K562 (cell line): ENCODE results near the gene SYNPR. TPM values are rescaled to one million over a fixed set of nuclear protein-coding genes. Genes with fewer than 3 reads are reported as not detected.

ENCODE experiments used
- CREB5 ChIP-seq: fragments of 250-450 bp; sonication (Bioruptor Pico); IDR thresholded peaks from 2 replicates; pipeline ENCODE4 v1.5.0; 2020; ENCODE audit warnings: mild to moderate bottlenecking
- CREM ChIP-seq: IDR thresholded peaks from 2 replicates; pipeline ENCODE4 v1.6.1; 2014; ENCODE audit warnings: antibody characterized with exemption, low read depth
- DIDO1 ChIP-seq: fragments of 450-650 bp; IDR thresholded peaks from 2 replicates; pipeline ENCODE4 v1.6.1; 2016; ENCODE audit warnings: low read depth, missing biosample characterization, missing genetic modification characterization
- MED1 ChIP-seq: sonication (generic); formaldehyde crosslinking; IDR thresholded peaks from 2 replicates; pipeline ENCODE4 v1.8.1; 2023; ENCODE audit warnings: missing genetic modification reagents, borderline replicate concordance
- PRPF4 ChIP-seq: fragments of 200-400 bp; formaldehyde crosslinking; IDR thresholded peaks from one replicate; pipeline ENCODE4 v1.6.1; 2017; ENCODE audit warnings: low read length, low read depth, mild to moderate bottlenecking; ENCODE audit not compliant: insufficient read depth, poor library complexity, severe bottlenecking
- SRSF9 ChIP-seq: fragments of 200-400 bp; formaldehyde crosslinking; IDR thresholded peaks from 2 replicates; pipeline ENCODE4 v1.6.1; 2017; ENCODE audit warnings: low read depth, low read length, borderline replicate concordance
- TFAM ChIP-seq: fragments of 250-450 bp; sonication (Bioruptor Pico); conservative IDR thresholded peaks from 2 replicates; pipeline ENCODE4 v1.5.0; 2021; ENCODE audit warnings: mild to moderate bottlenecking, moderate library complexity
- ZNF175 ChIP-seq: fragments of 200-800 bp; sonication (Bioruptor generic); IDR thresholded peaks from 2 replicates; pipeline ENCODE4 v1.6.1; 2016; ENCODE audit warnings: low read depth, mild to moderate bottlenecking, missing genetic modification characterization, missing compliant biosample characterization
- ZNF318 ChIP-seq, 2 experiments: fragments of 450-650 bp; IDR thresholded peaks; 2 replicates each; pipeline ENCODE4 v1.6.1; 2016; ENCODE audit warnings: mild to moderate bottlenecking in 2 of 2, borderline replicate concordance in 1 of 2, low read depth in 1 of 2, moderate library complexity in 1 of 2
- ZNF695 ChIP-seq: fragments of 450-650 bp; formaldehyde crosslinking; IDR thresholded peaks from 2 replicates; pipeline ENCODE4 v1.4.0; 2020; ENCODE audit warnings: mild to moderate bottlenecking, moderate library complexity
- ZNF785 ChIP-seq: fragments of 250-450 bp; sonication (Bioruptor Pico); IDR thresholded peaks from 2 replicates; pipeline ENCODE4 v1.4.0; 2020; ENCODE audit warnings: mild to moderate bottlenecking
- polyA plus RNA-seq, 8 experiments: library from polyadenylated mRNA; depleted of rRNA in 4 of 8; stranded (reverse) in 5 of 8; unstranded in 3 of 8; fragments of >200 nt; fragmentation: Nextera tagmentation in 2 of 8; fragmentation: Illumina TruSeq in 1 of 8; extraction: Ambion mirVana in 2 of 8; extraction: Trizol in 1 of 8; gene quantifications; 2 replicates each; pipeline versions ENCODE4 v1.2.1 to v1.2.3, GENCODE V29; 2011 to 2014; ENCODE audit warnings: inconsistent platforms in 1 of 8, missing spikeins in 1 of 8
- total RNA-seq, 7 experiments: library from RNA; depleted of rRNA in 6 of 7; stranded (reverse); fragments of >200 nt in 6 of 7; fragmentation: Illumina TruSeq in 2 of 7; extraction: Trizol in 2 of 7; gene quantifications; 2 replicates each; pipeline versions ENCODE4 v1.2.1 to v1.2.3, GENCODE V29; 2011 to 2021; ENCODE audit warnings: low replicate concordance in 1 of 7

The SYNPR gene
- total and polyA plus RNA-seq, 9 of the 15 experiments (the other 6 are each of a cell fraction or from before 2014, with no cell fraction given): not detected

GRCh38 chr3:63248015-63248414 lies 30.1 kb upstream of the SYNPR start (continued):
- no peak for TF ChIP-seq ZNF318 (IDR thresholded peaks at IDR 0.05; ENCODE audit: borderline replicate concordance in 1 of 2, low read depth in 1 of 2)
- no peak for TF ChIP-seq SRSF9
- TF ChIP-seq DIDO1 (tag): no peak
- no peak for TF ChIP-seq CREM
- no peak for TF ChIP-seq CREB5 (CRISPR knock-in tag)
- no peak for TF ChIP-seq ZNF785 (CRISPR knock-in tag)
- no peak for TF ChIP-seq ZNF175 (CRISPR knock-in tag)
- TF ChIP-seq PRPF4: no peak
- no peak for TF ChIP-seq ZNF695 (CRISPR knock-in tag)
- TF ChIP-seq MED1: no peak
- no peak for TF ChIP-seq TFAM (CRISPR knock-in tag)
